Stimulated activated CD4-positive, alpha-beta T cell treated with anti-CD3 and anti-CD28 coated beads, Interleukin-12 subunit alpha, Interleukin-12 subunit beta, amount 100 ng/mL, for 4 hours (primary cell): ENCODE data around the gene MORN5.

Experiments
- DNase-seq: peaks from one replicate; pipeline ENCODE4 v3.0.0-alpha.2; 2020

MORN5 gene

DNA sequence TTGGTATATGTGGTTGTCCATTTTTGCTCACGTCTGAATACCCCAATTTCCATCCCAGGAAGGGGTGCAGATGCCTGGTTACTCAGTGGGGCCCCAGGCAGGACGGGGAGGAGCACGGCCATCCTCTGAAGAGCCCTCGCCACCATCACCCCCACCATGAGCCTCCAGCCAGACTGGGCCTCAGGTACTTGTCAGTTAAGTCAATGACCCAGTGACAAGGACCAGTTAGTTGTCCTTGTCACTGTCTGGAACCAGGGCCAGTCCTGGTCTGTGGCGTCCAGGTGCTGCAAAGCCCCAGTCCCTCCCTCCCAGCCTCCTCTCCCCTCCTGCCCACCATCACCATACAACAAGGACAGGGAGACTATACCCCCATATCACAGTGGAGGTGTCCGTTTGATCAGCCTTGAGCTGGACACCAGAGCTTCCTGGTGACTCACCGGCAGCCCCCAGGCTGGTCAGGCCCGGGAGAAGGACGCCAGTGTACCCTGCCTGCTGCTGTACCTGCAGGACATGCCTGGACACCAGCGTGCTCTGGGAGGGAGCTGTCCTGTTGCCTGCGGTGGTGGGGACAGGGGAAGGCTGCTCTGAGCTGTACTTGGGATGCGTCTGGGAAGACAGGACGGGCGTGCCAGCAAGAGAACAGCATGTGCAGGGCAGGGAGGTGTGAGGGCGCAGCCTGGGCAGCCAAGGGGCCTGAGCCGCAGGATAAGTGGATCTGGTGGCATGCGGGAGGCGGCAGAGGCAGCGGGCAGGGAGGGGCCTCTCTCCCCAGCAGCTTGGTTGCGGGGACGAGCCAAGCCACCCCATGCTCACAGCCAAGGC is 34.0 kb upstream of the MORN5 start:
- no peak for DNase-seq

DNA sequence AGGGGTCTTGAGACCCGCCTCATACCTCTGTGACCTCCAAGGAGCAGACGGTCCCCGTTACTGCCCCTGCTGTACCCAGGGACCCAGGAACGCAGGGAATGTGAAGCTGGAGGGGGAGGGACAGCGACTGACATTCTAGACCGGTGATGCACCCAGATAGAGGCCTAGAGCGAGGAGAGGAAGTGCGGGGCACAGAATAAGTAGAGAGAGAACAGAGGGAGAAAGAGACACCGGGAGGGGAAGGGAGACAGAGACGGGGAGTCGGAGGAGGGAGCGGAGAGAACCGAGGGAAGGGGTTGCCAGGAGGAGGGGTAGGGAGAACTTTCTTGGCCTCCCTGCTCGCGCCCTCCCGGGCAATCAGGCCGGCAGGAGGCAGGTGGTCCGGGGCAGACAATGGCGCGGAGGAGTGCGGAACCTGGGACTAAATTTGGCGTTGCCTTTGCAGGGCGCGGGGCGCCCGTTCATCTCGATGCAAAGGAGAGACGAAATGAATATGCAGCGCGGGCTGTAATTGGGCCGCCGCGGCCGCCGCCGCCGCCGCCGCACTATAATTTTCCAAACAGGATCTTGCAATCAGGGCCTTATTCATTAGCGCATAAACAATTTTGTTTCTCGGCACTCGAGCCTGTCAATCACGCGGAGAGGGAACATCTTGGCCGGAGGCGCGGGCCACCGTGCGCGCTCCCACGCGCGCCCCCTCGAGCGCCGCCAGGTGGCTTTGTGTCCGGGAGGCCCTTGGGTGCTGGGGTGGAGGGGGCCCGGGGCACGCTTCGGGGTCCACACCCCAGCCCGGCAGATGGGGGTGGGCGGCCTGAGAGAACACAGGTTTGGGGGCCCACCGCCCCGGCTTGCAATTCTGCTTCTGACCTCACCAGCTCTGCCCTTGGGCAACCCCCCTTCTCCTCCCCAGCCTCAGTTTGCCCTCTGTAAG is 33.1 kb upstream of the MORN5 start:
- DNase-seq: no peak

DNA sequence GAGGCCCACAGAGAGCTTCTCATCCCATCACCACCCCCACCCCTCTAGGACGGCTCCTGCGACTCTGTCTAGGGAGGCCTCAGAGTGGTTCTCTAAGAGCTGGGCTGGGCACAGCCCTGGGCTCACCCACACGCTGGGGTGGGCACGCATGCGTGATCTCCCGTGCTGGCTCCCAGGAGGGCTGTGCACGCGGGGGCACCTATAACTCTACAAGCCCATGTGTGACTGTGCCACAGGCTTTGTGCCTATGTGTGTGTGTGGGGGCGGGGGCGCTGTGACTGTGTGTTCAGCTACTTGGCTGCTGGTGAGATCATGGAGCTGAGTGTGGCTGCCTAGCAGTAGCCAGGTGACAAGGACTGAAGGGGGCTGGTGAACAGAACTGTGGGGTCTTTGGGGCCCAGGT is 32.3 kb upstream of the MORN5 start:
- no peak for DNase-seq

DNA sequence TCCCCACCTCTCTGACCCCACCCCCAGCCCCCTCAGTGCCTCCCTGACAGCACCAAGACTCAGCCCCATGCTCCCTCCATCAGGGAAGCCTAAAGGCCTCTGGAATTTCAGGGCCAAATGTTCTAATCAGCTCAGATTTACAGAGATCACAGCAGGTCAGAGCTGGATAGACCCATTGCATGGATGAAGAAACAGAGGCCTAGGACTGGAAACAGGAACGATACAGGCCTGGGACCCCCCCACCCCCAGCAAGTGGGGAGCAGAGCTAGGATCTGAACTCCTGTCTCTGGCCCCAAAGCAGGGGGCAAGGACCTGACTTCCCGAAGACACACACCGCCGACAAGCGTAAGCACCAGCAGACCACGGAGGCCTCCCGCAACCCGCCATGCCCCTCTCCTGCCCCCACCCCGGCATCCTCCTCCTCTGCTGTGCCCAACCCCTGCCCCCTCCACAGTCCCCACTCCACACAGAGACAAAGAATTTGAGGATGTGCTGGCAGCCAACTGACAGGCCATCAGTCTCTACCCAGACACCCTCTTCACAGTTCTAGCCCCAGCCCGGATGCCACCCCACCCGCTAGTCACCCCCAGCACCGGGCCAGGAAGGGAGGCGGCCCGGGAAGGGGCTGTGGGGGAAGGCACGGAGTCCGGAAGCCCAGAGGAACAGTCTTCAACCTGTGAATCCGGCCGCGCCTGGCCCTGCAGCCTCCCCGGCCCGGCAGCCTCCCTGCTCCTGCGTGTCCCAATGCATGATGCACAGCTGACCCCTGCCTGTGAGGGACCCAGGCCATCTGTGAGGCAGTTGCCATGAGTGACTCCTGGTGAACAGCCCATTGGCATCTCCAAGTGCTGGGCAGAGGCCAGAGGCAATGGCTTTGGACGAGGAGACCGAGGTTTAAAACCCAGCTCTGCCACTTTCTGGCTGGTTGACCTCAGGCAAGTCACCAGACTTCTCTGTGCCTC is 31.4 kb upstream of the MORN5 start:
- no peak for DNase-seq

DNA sequence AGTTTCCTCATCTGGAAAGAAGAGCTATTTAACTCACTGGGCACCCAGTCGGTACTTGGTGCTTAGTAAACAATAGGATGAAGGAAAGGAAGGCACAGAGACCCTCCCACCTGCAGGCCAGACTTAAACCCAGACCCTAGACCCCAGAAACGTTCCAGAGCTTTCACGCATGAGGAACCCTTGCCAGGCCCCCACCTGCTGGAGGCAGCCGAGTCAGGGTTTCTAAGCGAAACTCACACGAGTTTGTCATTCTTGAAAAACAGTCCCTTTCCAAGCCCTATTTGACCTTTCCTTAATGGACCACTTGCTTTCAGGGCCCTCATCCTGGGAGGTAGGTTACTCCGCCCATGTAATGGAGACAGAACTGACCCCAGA is 30.8 kb upstream of the MORN5 start:
- no peak for DNase-seq

DNA sequence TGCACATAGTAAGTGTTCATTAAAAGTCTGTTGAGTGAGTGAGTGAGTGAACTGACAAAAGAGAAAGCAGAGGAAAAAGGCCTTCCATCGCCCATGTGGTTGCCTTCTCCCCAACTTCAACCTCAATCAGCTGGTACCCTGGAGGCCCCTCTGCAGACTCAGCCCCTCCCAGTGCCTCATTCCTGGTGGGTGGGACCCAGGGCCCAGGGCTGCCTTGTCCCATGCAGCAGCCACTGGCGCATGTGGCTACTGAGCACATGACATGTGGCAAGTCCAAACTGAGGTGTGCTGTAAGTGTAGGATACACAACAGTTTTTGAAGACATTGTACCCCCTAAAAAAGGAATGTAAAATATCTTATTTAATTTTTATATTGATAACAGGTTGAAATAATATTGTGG is 29.7 kb upstream of the MORN5 start:
- DNase-seq: no peak

DNA sequence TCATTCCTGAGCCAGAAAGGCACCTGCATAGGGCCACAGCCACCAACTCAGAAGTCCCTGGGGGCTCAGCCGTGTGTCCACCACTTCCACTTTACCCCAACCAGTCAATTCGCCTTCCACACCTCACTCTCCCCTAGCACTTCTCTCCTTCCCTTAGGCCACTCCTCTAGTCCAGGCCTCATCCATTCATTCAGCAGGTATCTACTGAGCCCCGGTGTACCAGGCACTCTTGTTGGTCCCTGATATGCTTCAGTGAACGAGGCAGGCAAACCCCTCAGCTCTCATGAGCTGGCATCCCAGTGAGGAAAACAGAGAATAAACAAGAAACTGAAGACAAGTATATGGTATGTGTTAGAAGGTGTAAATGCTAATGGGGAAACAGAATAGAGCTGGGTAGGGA is 28.9 kb upstream of the MORN5 start:
- DNase-seq: no peak

DNA sequence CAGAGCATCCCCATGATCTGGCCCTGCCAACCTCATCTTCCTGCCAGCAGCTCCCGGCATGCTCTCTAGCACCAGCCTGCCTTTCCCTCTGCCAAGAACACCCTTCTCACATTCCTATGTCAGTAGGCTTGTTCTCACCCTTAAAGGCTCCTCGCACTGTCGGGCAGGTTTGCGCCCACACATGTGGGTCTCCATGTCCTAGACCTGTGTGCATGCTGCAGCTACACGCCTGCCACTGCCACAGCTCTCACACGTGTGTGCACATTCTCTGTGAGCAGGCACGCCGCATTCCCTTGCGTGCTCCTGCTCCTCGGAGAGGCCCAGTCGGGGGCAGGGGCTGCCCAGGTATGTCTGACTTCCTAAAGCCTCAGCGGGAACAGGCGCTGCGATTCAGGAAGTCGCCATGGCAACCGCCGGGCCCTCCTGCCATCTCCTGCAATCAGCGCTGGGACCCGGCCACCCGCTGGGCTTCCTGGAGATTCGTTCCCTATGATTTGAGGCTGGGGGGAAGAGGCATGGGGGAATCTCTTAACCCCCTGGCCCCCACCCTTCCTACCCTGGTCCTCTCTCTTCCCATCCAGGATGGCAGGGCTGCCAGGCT is 28.2 kb upstream of the MORN5 start:
- DNase-seq: no peak

DNA sequence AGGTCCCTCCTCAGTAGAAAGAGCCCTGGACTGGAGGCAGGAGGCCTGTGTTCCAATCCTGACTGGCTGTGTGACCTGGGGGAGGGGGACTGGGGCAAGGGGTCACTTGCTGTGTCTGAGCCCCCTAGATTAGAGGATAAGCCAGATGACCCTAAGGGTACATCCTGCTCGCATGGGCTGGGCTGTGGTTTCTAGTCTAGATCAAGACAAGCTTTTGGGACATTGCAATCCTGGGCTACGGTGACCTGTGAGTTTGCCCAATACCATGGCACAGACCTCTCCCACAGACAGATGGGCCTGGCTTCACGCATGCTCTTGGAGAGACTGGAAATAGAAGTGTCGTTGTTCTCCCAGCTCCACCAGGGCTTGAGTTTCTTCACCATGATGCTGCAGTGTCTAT is 27.2 kb upstream of the MORN5 start:
- DNase-seq: no peak

DNA sequence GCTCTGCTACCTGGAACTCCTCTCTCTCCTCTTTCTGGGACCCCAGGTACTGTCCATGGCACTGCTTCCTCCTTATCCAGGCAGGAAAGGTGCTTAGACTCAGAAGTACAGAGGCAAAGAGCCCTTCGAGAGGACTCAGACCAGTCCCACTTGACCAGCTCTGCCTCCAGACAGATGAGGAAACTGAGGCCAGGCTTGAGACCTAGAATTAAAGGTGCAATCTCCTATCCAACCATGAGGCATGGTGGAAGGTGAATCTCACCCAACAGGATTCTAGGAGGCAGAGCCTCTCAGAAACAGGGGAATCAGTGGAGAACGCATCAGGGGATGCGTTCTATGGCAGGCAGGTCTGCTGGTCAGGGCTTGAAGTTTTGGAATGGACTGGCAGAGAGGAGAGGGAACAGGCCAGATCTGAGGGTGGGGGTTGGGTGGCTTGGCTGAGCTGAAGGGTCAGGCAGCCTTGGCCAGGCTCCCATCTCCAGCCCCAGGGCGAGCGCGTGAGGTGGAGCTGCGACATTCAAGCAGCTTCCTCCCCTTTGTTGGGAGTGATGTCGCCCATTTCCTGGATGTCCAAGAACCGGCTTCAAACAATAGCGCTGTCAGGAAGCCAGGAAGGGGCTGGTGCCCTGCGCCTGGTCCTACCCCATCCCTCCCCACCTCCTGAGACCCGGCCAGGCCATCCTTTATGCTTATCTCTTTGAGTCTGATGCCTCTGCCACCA is 26.3 kb upstream of the MORN5 start:
- no peak for DNase-seq

DNA sequence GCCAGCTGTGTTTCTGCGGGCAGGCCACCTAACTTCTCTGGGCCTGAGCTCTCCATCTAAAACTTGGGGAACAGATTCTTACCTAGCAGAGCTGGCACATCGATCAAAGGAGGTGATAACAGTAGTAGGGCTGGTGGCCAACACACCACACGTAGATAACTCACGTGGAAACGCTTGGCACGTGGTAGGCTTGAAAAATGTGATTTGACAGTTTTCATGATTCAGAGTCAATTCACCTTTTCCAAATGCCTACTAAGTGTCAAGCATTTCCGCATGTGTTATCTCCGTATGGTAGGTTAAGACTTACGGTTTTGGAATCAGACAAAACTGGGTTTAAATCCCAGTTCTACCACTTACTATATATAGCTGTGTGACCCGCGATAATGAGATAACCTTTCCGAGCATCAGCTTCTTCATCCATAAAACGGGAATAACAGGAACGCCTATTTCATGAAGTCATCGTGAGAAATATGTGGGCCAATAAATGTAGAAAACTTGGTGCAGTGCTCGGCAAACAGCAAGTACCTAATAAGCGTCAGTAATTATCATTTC is 25.6 kb upstream of the MORN5 start:
- no peak for DNase-seq

DNA sequence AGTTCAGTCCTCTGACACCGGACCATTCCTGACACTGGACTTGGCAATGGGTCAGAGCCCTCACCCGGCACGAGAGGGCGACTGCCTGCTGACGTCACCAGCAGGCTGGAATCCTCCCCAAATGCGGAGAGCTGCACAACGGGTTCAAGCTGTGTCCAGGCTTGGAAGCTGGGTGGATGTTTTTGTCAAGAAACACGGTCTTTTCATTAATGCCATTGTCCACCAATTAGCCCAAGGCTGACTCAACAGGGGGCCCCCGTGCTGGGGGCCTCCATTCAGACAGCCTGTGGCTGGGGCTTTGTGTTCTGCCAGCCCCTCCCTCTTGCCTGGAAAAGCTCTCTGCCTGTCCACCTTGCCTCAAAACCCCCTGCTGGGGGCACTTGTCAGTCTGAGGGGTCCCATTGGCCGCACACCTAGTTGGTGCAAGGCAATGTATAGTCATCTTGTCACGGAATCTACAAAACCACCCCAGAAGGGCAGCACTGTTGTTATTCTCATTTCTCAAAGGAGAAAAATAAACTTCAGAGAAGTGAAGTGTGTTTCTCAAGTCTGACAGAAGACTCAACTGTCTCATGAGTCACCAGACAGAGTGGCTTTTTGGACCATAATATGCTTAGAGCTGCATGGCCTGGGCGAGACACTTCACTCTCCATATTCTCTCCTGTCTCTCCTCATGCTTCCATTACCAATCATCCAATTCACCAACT is 24.7 kb upstream of the MORN5 start:
- DNase-seq: no peak

DNA sequence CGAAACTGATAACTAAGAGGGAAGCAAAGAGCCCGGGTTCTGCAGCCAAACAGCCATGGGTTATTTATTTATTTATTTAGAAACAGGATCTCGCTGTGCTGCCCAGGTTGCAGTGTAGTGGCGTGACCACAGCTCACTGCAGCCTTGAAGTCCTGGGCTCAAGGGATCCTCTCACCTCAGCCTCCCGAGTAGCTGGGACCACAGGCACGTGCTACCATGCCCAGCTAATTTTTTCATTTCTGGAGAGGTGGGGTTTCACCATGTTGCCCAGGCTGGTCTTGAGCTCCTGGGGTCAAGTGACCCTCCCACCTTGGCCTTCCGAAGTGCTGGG is 24.2 kb upstream of the MORN5 start:
- no peak for DNase-seq

DNA sequence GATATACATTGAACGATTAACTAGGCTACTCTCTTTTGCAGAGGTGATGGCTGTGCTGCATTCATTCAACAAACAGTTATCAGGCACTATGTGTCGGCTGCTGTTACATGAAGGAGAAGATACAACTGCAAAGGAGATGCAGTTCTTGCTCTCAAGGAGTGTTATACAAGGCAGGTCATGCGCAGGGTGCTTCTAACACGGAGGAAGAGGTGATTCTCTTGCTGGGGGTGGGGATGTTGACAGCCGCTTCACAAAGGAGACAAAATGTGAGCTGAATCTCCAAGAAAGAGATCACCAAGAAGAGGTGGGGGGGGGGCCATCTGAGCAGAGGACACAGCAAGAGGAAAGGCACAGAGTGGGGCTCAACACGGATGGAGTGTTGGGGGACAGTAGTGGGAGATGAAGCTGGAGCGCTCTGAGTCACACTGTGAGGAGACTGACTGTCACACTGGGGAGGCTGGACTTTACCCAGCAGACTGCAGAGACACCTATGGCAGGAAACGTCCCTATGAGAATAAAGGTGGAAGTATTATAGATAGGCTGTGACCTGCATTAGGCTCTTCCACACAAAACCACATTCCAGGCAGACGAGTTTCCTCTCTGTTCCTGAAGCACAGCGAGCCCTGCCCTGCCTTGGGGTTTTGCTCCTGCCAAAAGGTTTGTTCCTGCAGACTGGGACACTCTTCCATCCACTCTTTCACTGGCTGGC is 21.0 kb upstream of the MORN5 start:
- DNase-seq: no peak

DNA sequence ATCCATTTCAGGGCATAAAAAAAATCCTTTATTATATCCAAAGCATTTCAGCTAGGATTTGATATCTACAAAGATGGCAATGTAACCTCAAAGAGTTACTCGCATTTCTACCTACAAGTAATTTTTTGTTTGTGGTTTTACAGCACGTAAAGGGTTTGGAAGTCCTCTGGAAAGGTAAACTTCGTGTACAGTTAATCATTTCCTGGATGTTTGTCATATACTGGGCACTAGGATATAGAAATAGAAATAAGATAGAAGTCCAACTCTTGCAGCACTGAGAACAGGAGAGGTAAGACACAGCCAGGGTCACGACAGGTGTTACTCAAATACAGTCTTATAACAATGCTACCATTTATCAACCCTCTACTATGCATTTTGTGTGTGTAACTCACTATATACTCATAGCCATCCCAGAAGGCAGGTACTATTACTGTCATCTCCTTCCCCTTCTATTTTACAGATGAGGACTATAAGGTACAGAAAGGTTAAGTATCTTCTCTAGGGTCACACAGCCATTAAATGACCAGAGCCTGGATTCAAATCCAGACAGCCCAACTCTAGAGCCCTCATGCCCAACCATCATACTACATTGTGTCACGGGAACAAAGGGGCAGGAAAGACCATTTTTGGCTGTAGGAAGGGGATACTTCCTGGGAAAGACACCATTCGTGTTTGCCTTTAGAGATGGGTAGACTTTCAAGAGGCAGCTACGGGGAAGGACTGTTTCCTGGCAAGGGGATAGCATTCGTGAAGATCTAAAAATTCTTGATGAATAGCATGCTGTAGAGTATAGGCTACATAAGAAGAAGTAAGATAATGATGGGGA is 19.1 kb upstream of the MORN5 start:
- no peak for DNase-seq

DNA sequence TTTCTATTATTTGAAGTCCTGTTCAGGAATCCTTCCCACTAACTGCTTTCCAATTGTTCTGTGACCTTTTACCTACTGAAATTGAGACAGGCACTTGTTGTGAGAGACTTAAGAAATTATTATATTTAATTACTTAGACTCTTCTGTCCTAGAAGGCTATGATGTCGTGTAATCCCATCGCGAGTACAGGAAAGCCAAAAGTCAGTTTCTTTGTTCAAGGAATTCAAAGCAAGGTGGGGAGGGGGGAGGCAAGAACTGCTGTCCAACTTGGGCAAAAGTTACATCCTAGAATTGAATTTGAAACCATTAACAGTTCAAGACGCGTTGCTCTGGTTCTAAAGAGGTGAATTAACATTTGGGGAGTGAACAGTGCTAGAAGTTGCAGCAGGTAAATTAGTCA is 18.0 kb upstream of the MORN5 start:
- no peak for DNase-seq

DNA sequence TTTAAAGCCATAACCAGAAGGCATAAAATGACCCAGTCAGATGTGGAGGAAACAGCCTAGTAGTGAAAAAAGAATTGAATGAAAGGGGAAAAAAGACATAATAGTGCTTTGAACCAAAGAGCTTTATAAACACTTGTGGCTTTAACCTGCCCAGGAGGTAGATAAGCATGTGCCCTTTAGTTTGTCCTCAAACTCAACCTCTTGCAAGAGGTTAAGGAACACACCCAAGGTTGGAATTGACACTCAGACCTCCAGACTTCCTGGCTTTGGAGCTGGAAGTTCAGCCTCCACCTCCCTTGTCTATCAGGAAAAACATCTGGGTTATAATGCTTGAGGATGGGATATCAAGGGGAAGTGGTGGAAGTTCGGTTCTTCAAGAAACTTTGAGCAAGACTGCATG is 16.4 kb upstream of the MORN5 start:
- DNase-seq: no peak

DNA sequence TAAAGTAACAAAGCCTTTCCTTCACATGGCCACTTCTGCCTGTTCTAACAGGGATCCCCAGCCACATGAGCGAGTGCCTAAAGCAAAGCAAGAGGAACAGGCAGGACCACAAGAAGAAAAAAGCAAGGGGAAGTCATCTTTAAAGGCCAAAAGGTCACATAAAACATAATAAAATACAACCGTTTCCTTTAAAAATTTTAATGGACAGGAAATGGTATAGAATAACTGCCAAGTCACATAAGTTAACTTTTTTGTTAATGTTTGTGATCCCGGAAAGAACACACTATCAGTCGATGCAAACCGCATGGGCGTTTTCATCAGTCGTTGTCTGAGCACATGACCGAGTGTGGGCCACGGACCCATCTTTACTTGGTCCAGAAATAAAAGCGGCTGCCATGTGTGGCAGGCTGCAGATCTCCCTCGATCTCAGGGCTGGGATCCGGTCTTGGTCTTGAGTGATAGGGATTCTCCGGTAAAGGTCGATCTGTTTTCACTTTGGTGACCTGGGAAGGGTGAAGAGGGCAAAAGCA is 15.8 kb upstream of the MORN5 start:
- DNase-seq: no peak
